ENCODE results near the gene SQOR. TPM values are rescaled to one million over a fixed set of nuclear protein-coding genes. Genes with fewer than 3 reads are reported as not detected.

SQOR gene
- polyA plus RNA-seq (2013, experiment 1 of 2), result 0.47 TPM
- 0.48 TPM for polyA plus RNA-seq (2013, experiment 2 of 2)

DNA sequence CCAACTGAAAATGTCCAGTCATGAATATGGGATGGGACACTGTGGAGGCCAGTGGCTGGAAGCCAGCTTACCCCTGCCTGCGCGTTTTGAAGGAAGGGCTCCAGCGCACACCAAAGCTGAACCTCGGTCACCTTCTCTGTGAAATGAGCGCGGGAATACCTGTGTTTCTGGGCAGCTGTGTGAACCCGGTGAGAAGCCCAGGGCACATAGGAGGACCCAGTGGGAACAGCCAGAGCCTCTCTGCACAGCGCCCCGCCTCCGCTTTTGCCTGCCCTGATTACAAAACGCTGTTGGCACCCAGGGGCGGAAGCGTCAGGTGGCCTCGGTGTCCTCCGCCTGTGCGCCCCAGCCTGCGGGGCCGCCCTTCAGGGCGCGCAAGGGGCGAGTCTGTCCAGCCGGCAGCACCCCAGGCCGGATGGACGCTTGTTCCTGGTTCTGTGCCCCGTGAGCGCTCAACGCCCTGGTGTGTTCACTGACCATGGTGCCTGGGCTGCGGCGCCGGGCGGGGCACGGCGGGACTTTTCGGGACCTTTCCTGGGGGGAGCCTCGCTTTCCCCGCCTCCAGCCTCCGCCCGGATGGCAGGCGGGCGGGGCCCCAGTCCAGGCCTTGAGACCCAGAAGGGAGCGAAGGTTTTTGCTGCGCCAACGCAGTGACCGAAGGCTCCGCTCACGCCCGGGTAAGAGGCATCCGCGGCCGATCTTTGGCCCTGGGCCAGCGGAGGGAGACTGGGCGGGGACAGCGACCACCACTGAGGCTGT is at the start of gene SQOR:
SQOR (plus strand) TSS at position 598 of the 759 bp plus-strand sequence. CDS start 23,895 bp downstream, outside the sequence.
- no peak within 1 kb of the TSS for H3K23ac ChIP-seq (ENCODE audit: low read depth, low read length, poor library complexity)
- no peak within 1 kb of the TSS for H3K14ac ChIP-seq (ENCODE audit: low read length)
- H2BK120ac ChIP-seq (ENCODE audit: low read depth, low read length), result no peak within 1 kb of the TSS
- H3K4me1 ChIP-seq (ENCODE audit: control insufficient read depth in 2 of 2, insufficient read depth in 1 of 2, low read depth in 1 of 2, low read length in 2 of 2), result peaks cover 0 to 5% of the 10 kb centered on the region in 2 donors
- no peak within 1 kb of the TSS for H3K4ac ChIP-seq (ENCODE audit: low read length)
- H2BK12ac ChIP-seq (ENCODE audit: low read length), result no peak within 1 kb of the TSS
- H3K27me3 ChIP-seq (ENCODE audit: control insufficient read depth in 3 of 3, insufficient read depth in 3 of 3, low read depth in 1 of 3, low read length in 3 of 3), result peaks cover 0 to 34% (median 15%) of the 10 kb centered on the region in 3 experiments
- H3K79me1 ChIP-seq (ENCODE audit: low read depth, low read length), result no peaks in the 10 kb centered on the region
- H4K8ac ChIP-seq (ENCODE audit: low read depth, low read length), result no peak within 1 kb of the TSS
- H3K27ac ChIP-seq (replicated peaks; ENCODE audit: low read length), result no peak within 1 kb of the TSS
- no peaks in the 10 kb centered on the region for H3K9me3 ChIP-seq (replicated peaks in 1 of 2; ENCODE audit: control insufficient read depth in 2 of 2, insufficient read depth in 1 of 2, low read depth in 1 of 2, low read length in 2 of 2)
- no peak within 1 kb of the TSS for H4K91ac ChIP-seq (ENCODE audit: low read depth, low read length, poor library complexity)
- peak within 1 kb of the TSS; percentile 98 for H2AFZ ChIP-seq (ENCODE audit: low read length)
- H3K4me3 ChIP-seq (ENCODE audit: low read length in 2 of 2), result peak within 1 kb of the TSS; percentile 46 to 77
- no peak within 1 kb of the TSS for H2BK5ac ChIP-seq (ENCODE audit: low read length)
- H2AK5ac ChIP-seq (ENCODE audit: low read depth, low read length), result peak within 1 kb of the TSS; percentile 54
- peak within 1 kb of the TSS; percentile 90 for H3K18ac ChIP-seq (ENCODE audit: low read length)
- peak within 1 kb of the TSS; percentile 83 for H2BK15ac ChIP-seq (ENCODE audit: low read length)
- no CpG with 5 or more reads among the region's 53 CpGs for WGBS, 2 donors (ENCODE audit: extremely low coverage in 2 of 2, insufficient read length in 2 of 2, insufficient replicate concordance in 1 of 2)
- peak within 1 kb of the TSS; percentile 96 for H3K4me2 ChIP-seq (ENCODE audit: insufficient read depth, low read length, poor library complexity, severe bottlenecking)
- H3K9ac ChIP-seq (ENCODE audit: low read depth, low read length, poor library complexity), result peak within 1 kb of the TSS; percentile 85
- no peaks in the 10 kb centered on the region for H3K36me3 ChIP-seq (replicated peaks in 1 of 2; ENCODE audit: control insufficient read depth in 2 of 2, insufficient read depth in 2 of 2, low read length in 2 of 2)
- peak; percentile 39 for DNase-seq (ENCODE audit: low spot score)

DNA sequence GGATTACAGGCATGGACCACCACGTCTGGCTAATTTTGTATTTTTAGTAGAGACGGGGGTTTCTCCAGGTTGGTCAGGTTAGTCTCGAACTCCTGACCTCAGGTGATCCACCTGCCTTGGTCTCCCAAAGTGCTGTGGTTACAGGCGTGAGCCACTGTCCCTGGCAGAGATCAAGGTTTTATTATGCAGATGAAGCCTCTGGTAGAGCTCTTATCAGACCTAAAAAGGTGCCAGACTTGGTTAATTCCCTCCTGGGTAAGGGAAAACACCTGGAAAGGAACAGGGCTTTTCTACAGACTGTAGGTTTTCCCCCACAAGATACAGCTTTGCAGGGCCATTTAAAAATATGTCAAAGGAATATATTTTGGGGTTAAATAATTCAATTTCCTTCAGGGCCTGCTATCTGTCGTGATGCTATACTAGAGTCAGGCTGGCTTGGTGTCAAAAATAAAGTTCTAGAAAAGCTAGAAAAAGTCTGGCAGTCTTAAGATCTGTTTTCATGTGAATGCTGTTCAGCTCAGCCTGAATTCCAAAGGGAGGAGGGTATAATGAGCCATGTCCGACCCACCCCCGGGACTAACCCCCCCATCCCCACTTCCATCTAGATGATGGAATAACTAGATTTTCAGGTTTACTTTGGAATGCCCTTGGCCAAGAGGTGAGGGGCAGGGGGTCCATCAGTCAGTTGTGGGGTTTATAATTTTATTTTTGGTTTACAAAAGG is 49.6 kb upstream of the SQOR start:
- Histone ChIP-seq H3K9ac (ENCODE audit: low read depth, low read length, poor library complexity) (no peak overlapping the region), H3K4me2 (ENCODE audit: insufficient read depth, low read length, poor library complexity, severe bottlenecking) (no peak overlapping the region), H3K18ac (ENCODE audit: low read length) (no peak overlapping the region), H3K4me1 (ENCODE audit: control insufficient read depth in 2 of 2, insufficient read depth in 1 of 2, low read depth in 1 of 2, low read length in 2 of 2) (peaks cover 7 to 9% of the 10 kb centered on the region in 2 donors), H2AK5ac (ENCODE audit: low read depth, low read length) (no peak overlapping the region), H2BK12ac (ENCODE audit: low read length) (no peak overlapping the region), H3K27me3 (ENCODE audit: control insufficient read depth in 3 of 3, insufficient read depth in 3 of 3, low read depth in 1 of 3, low read length in 3 of 3) (no peaks in the 10 kb centered on the region), H3K23ac (ENCODE audit: low read depth, low read length, poor library complexity) (no peak overlapping the region), H3K79me1 (ENCODE audit: low read depth, low read length) (no peaks in the 10 kb centered on the region), H2AFZ (ENCODE audit: low read length) (no peak overlapping the region), H3K4ac (ENCODE audit: low read length) (no peak overlapping the region), H3K9me3 (replicated peaks in 1 of 2; ENCODE audit: control insufficient read depth in 2 of 2, insufficient read depth in 1 of 2, low read depth in 1 of 2, low read length in 2 of 2) (no peaks in the 10 kb centered on the region), H3K36me3 (replicated peaks in 1 of 2; ENCODE audit: control insufficient read depth in 2 of 2, insufficient read depth in 2 of 2, low read length in 2 of 2) (no peaks in the 10 kb centered on the region), H2BK5ac (ENCODE audit: low read length) (no peak overlapping the region), H3K27ac (replicated peaks; ENCODE audit: low read length) (no peak overlapping the region), H3K14ac (ENCODE audit: low read length) (no peak overlapping the region), H3K4me3 (ENCODE audit: low read length in 2 of 2) (peak overlapping the region in 1 of 2 donors; percentile 69), H2BK120ac (ENCODE audit: low read depth, low read length) (no peak overlapping the region), H4K91ac (ENCODE audit: low read depth, low read length, poor library complexity) (no peak overlapping the region), H4K8ac (ENCODE audit: low read depth, low read length) (no peak overlapping the region), H2BK15ac (ENCODE audit: low read length) (no peak overlapping the region)
- WGBS, 2 donors (ENCODE audit: extremely low coverage in 2 of 2, insufficient read length in 2 of 2, insufficient replicate concordance in 1 of 2), result no CpG with 5 or more reads among the region's 7 CpGs
- no peak for DNase-seq (ENCODE audit: low spot score)

DNA sequence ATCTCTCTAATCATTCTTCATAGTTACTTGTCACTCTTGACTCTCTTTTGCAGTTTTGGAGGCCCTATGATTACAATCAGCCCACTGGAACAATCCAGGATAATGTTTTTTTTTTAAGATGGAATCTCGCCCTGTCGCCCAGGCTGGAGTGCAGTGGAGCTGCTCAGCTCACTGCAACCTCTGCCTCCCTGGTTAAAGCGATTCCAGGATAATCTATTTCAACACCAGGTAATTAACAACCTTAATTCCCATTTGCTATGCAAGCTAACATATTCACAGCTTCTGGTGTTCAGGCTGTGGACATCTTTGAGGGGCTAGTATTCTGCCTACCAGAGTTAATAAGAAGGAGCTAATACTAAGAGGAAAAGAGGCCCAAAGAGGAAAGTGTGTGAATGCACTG is 48.7 kb upstream of the SQOR start:
- H3K4me2 ChIP-seq (ENCODE audit: insufficient read depth, low read length, poor library complexity, severe bottlenecking), result peak overlapping the region; percentile 44
- H3K27ac ChIP-seq (replicated peaks; ENCODE audit: low read length), result no peak overlapping the region
- no peak overlapping the region for H2BK15ac ChIP-seq (ENCODE audit: low read length)
- no peaks in the 10 kb centered on the region for H3K9me3 ChIP-seq (replicated peaks in 1 of 2; ENCODE audit: control insufficient read depth in 2 of 2, insufficient read depth in 1 of 2, low read depth in 1 of 2, low read length in 2 of 2)
- no peak overlapping the region for H3K18ac ChIP-seq (ENCODE audit: low read length)
- no peaks in the 10 kb centered on the region for H3K27me3 ChIP-seq (ENCODE audit: control insufficient read depth in 3 of 3, insufficient read depth in 3 of 3, low read depth in 1 of 3, low read length in 3 of 3)
- H2BK120ac ChIP-seq (ENCODE audit: low read depth, low read length), result no peak overlapping the region
- peak overlapping the region; percentile 12 for H2AFZ ChIP-seq (ENCODE audit: low read length)
- H3K4me1 ChIP-seq (ENCODE audit: control insufficient read depth in 2 of 2, insufficient read depth in 1 of 2, low read depth in 1 of 2, low read length in 2 of 2), result peaks cover 7 to 9% of the 10 kb centered on the region in 2 donors
- no peak for DNase-seq (ENCODE audit: low spot score)
- no peak overlapping the region for H3K23ac ChIP-seq (ENCODE audit: low read depth, low read length, poor library complexity)
- no peaks in the 10 kb centered on the region for H3K79me1 ChIP-seq (ENCODE audit: low read depth, low read length)
- H4K8ac ChIP-seq (ENCODE audit: low read depth, low read length), result no peak overlapping the region
- no peak overlapping the region for H2BK12ac ChIP-seq (ENCODE audit: low read length)
- no peak overlapping the region for H2BK5ac ChIP-seq (ENCODE audit: low read length)
- peak overlapping the region in 1 of 2 donors; percentile 69 for H3K4me3 ChIP-seq (ENCODE audit: low read length in 2 of 2)
- no peak overlapping the region for H4K91ac ChIP-seq (ENCODE audit: low read depth, low read length, poor library complexity)
- no peak overlapping the region for H2AK5ac ChIP-seq (ENCODE audit: low read depth, low read length)
- H3K36me3 ChIP-seq (replicated peaks in 1 of 2; ENCODE audit: control insufficient read depth in 2 of 2, insufficient read depth in 2 of 2, low read length in 2 of 2), result no peaks in the 10 kb centered on the region
- no peak overlapping the region for H3K9ac ChIP-seq (ENCODE audit: low read depth, low read length, poor library complexity)
- no peak overlapping the region for H3K4ac ChIP-seq (ENCODE audit: low read length)
- WGBS, 2 donors (ENCODE audit: extremely low coverage in 2 of 2, insufficient read length in 2 of 2, insufficient replicate concordance in 1 of 2), result no CpG with 5 or more reads among the region's 3 CpGs
- H3K14ac ChIP-seq (ENCODE audit: low read length), result no peak overlapping the region

DNA sequence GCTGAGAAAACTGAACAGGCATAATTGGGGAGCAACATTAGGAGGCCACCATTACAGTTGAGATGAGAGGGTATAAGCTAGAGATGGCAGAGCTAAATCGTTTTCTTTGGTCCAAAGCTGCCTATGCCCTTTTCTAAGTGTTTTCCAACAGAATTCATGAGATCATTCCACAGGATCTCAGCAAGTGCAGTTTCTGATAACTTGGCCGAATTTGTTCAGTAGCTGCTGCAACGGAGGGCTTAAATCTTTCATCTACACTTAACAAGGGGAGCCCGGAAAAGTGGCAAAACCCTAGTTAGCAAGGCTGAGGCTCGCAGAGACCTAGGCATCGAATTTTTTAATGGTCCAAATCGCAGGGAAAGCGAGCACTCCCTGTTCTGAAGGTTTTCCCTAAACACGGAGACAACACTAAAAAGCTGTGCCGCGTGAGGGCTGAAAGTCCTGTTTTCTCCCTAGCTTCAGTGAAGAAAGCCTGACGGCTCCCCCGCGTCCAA is 48.2 kb upstream of the SQOR start:
- peak overlapping the region; percentile 93 for H2AFZ ChIP-seq (ENCODE audit: low read length)
- no CpG with 5 or more reads among the region's 14 CpGs for WGBS, 2 donors (ENCODE audit: extremely low coverage in 2 of 2, insufficient read length in 2 of 2, insufficient replicate concordance in 1 of 2)
- H3K4me3 ChIP-seq (ENCODE audit: low read length in 2 of 2), result peak overlapping the region; percentile 69 to 99
- peak overlapping the region; percentile 44 for H3K4me2 ChIP-seq (ENCODE audit: insufficient read depth, low read length, poor library complexity, severe bottlenecking)
- H3K36me3 ChIP-seq (replicated peaks in 1 of 2; ENCODE audit: control insufficient read depth in 2 of 2, insufficient read depth in 2 of 2, low read length in 2 of 2), result no peaks in the 10 kb centered on the region
- no peak overlapping the region for H2BK15ac ChIP-seq (ENCODE audit: low read length)
- peak overlapping the region; percentile 96 for H3K27ac ChIP-seq (replicated peaks; ENCODE audit: low read length)
- no peak overlapping the region for H4K8ac ChIP-seq (ENCODE audit: low read depth, low read length)
- no peak overlapping the region for H4K91ac ChIP-seq (ENCODE audit: low read depth, low read length, poor library complexity)
- peak overlapping the region; percentile 95 for H3K23ac ChIP-seq (ENCODE audit: low read depth, low read length, poor library complexity)
- no peak overlapping the region for H2BK12ac ChIP-seq (ENCODE audit: low read length)
- H3K4me1 ChIP-seq (ENCODE audit: control insufficient read depth in 2 of 2, insufficient read depth in 1 of 2, low read depth in 1 of 2, low read length in 2 of 2), result peaks cover 7 to 9% of the 10 kb centered on the region in 2 donors
- H3K18ac ChIP-seq (ENCODE audit: low read length), result peak overlapping the region; percentile 97
- no peak overlapping the region for H2BK5ac ChIP-seq (ENCODE audit: low read length)
- no peak for DNase-seq (ENCODE audit: low spot score)
- no peaks in the 10 kb centered on the region for H3K9me3 ChIP-seq (replicated peaks in 1 of 2; ENCODE audit: control insufficient read depth in 2 of 2, insufficient read depth in 1 of 2, low read depth in 1 of 2, low read length in 2 of 2)
- H2BK120ac ChIP-seq (ENCODE audit: low read depth, low read length), result no peak overlapping the region
- H2AK5ac ChIP-seq (ENCODE audit: low read depth, low read length), result no peak overlapping the region
- no peaks in the 10 kb centered on the region for H3K27me3 ChIP-seq (ENCODE audit: control insufficient read depth in 3 of 3, insufficient read depth in 3 of 3, low read depth in 1 of 3, low read length in 3 of 3)
- no peak overlapping the region for H3K4ac ChIP-seq (ENCODE audit: low read length)
- H3K14ac ChIP-seq (ENCODE audit: low read length), result no peak overlapping the region
- peak overlapping the region; percentile 98 for H3K9ac ChIP-seq (ENCODE audit: low read depth, low read length, poor library complexity)
- H3K79me1 ChIP-seq (ENCODE audit: low read depth, low read length), result no peaks in the 10 kb centered on the region

All from neuronal stem cell (in vitro differentiated cells).